ENCODE data around the gene MBOAT7. TPM values are rescaled to one million over a fixed set of nuclear protein-coding genes. Genes with fewer than 3 reads are reported as not detected.

Gene MBOAT7
- total RNA-seq, 1 experiment from 2014 or later, result 100 TPM

DNA sequence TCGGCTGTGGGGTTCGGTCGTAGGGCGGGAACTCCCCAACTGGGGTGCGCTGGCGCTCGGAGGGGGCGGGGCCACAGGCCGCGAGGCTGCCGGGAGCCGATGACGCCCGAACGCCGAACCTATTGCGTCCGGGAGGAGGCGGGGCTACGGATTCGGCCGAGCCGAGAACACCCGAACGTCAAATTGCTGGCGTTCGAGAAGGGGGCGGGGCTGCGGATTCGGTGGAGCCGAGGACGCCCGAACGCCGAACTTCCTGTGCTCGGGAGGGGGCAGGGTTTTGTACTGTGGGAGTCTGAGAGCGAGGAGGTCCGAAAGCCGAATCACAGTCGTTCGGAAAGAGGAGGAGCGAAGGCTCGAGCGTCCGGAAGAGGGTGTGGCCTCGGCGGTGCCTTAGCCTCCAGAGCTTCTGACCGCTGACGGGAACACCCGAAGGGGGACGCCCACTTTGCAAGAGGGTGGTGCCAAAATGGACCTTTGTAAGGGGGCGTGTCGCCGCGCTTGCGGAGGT is 1.2 kb upstream of the MBOAT7 start:
- H3K56ac ChIP-seq (ENCODE audit: insufficient read length, low read depth, low read length), result no peak overlapping the region
- no peak overlapping the region for H2BK120ac ChIP-seq (ENCODE audit: low read depth, low read length, poor library complexity, severe bottlenecking)
- H2BK20ac ChIP-seq (ENCODE audit: low read depth, low read length, poor library complexity, severe bottlenecking), result no peak overlapping the region
- H3K4me1 Mint-ChIP-seq, result peaks cover 13 to 29% of the 10 kb centered on the region in 2 experiments
- H2BK12ac ChIP-seq (ENCODE audit: insufficient read length, low read depth, low read length), result no peak overlapping the region
- peak overlapping the region; percentile 36 for H4K5ac ChIP-seq (ENCODE audit: insufficient read length, low read depth, low read length)
- no peak overlapping the region for H4K8ac ChIP-seq (replicated peaks; ENCODE audit: insufficient read length, low read depth, low read length)
- no peaks in the 10 kb centered on the region for H3K27me3 ChIP-seq (ENCODE audit: insufficient read depth, low read length)
- H3K36me3 Mint-ChIP-seq (ENCODE audit: insufficient read depth in 1 of 3, low read depth in 3 of 3), result peaks cover 29 to 56% (median 55%) of the 10 kb centered on the region in 3 experiments
- H4K20me1 ChIP-seq (ENCODE audit: control insufficient read depth, insufficient read depth, insufficient read length), result peaks cover 3% of the 10 kb centered on the region
- H3K27ac ChIP-seq (ENCODE audit: insufficient read length, low read depth, low read length), result peak overlapping the region; percentile 80
- H4K91ac ChIP-seq (ENCODE audit: insufficient read length, low read depth, low read length), result no peak overlapping the region
- no peak overlapping the region for H3K4ac ChIP-seq (ENCODE audit: low read depth, low read length)
- no peaks in the 10 kb centered on the region for H3K79me1 ChIP-seq (ENCODE audit: insufficient read depth, low read depth, low read length, poor library complexity, severe bottlenecking)
- peak overlapping the region; percentile 82 for H3K9ac ChIP-seq (ENCODE audit: extremely low read depth, insufficient read length, low read length)
- TF ChIP-seq, protein P1, sequence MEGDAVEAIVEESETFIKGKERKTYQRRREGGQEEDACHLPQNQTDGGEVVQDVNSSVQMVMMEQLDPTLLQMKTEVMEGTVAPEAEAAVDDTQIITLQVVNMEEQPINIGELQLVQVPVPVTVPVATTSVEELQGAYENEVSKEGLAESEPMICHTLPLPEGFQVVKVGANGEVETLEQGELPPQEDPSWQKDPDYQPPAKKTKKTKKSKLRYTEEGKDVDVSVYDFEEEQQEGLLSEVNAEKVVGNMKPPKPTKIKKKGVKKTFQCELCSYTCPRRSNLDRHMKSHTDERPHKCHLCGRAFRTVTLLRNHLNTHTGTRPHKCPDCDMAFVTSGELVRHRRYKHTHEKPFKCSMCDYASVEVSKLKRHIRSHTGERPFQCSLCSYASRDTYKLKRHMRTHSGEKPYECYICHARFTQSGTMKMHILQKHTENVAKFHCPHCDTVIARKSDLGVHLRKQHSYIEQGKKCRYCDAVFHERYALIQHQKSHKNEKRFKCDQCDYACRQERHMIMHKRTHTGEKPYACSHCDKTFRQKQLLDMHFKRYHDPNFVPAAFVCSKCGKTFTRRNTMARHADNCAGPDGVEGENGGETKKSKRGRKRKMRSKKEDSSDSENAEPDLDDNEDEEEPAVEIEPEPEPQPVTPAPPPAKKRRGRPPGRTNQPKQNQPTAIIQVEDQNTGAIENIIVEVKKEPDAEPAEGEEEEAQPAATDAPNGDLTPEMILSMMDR (conservative IDR thresholded peaks at IDR 0.05), result no peak
- no peak overlapping the region for H2BK15ac ChIP-seq (ENCODE audit: low read depth, low read length)
- H3K27me3 Mint-ChIP-seq (ENCODE audit: low read depth), result no peaks in the 10 kb centered on the region
- peak overlapping the region; percentile 94 for H3K14ac ChIP-seq (ENCODE audit: insufficient read depth, low read length)
- no peak overlapping the region for H3K23ac ChIP-seq (ENCODE audit: insufficient read length, low read depth, low read length)
- H3K18ac ChIP-seq (ENCODE audit: insufficient read length, low read depth, low read length), result peak overlapping the region; percentile 94
- H3K9me3 ChIP-seq (ENCODE audit: control insufficient read depth, low read depth, low read length), result no peaks in the 10 kb centered on the region
- H3K4me1 ChIP-seq (ENCODE audit: insufficient read depth, low read length), result peaks cover 3% of the 10 kb centered on the region; the same call in 1 of the 2 replicates
- no peak overlapping the region for H2AK5ac ChIP-seq (ENCODE audit: insufficient read length, low read length)
- no peaks in the 10 kb centered on the region for H3K79me2 ChIP-seq (ENCODE audit: insufficient read depth, low read length)
- no CpG with 5 or more reads among the region's 56 CpGs for WGBS (ENCODE audit: extremely low coverage, insufficient read length, low lambda C conversion rate)
- peaks cover 11% of the 10 kb centered on the region for H3K23me2 ChIP-seq (ENCODE audit: insufficient read length, low read depth, low read length, poor library complexity, severe bottlenecking)
- peak; percentile 98 for DNase-seq
- H2AFZ ChIP-seq (ENCODE audit: low read length), result no peak overlapping the region
- H2BK5ac ChIP-seq (ENCODE audit: insufficient read length, low read length), result peak overlapping the region; percentile 42
- H3K27ac Mint-ChIP-seq, result peak overlapping the region; percentile 100
- H3T11ph ChIP-seq (ENCODE audit: low read length), result no peak overlapping the region
- peak overlapping the region; percentile 87 to 93 for H3K4me3 Mint-ChIP-seq
- H3K9me3 Mint-ChIP-seq, result no peaks in the 10 kb centered on the region
- peak overlapping the region; percentile 89 for H3K4me2 ChIP-seq (ENCODE audit: insufficient read depth, insufficient read length, low read length)

Measured in H9 (cell line).